IMR-90 (cell line): ENCODE measurements around the gene OR5C1. TPM values are rescaled to one million over a fixed set of nuclear protein-coding genes. Genes with fewer than 3 reads are reported as not detected.

Experiments used
- ATAC-seq: fragments of 200-7000 bp; cut with Tn5 transposase; 2 replicates; pipeline ENCODE4 v1.9.1; 2020; ENCODE audit warnings: low read depth, mild to moderate bottlenecking, moderate library complexity
- BruUV-seq: library from RNA; stranded (reverse); fragments of 400-500 nt; replicated peaks from 2 replicates; lab custom pipeline; 2021; lab: Mats Ljungman, UMichigan
- CTCF ChIA-PET: fragments of 300-600 bp; formaldehyde crosslinking; extraction: SDS; loops from one replicate; lab custom pipeline; 2021; ENCODE audit warnings: antibody characterized with exemption; lab: Yijun Ruan, JAX
- POLR2A ChIA-PET: fragments of 300-600 bp; sonication (Branson Sonifier 250); formaldehyde crosslinking; loops from one replicate; lab custom pipeline; 2022; ENCODE audit warnings: antibody characterized with exemption; ENCODE audit not compliant: unreplicated experiment; lab: Charles Lee
- DNase-seq: peaks from one replicate; pipeline ENCODE4 v3.0.0; 2013
- H2AFZ ChIP-seq: replicated peaks from 2 replicates; pipeline ENCODE3; 2013; ENCODE audit warnings: low read length, mild to moderate bottlenecking; ENCODE audit not compliant: poor library complexity
- H2AK5ac ChIP-seq: 2 replicates; pipeline ENCODE4 v1.6.1; 2013; ENCODE audit warnings: low read depth, low read length, inconsistent platforms
- H2AK9ac ChIP-seq: replicated peaks from 2 replicates; pipeline ENCODE3; 2013; ENCODE audit warnings: mild to moderate bottlenecking, low read depth, low read length, moderate library complexity; ENCODE audit not compliant: poor library complexity
- H2BK120ac ChIP-seq: 2 replicates; pipeline ENCODE4 v1.6.1; 2013; ENCODE audit warnings: low read depth, low read length, inconsistent platforms
- H2BK15ac ChIP-seq: 3 replicates; pipeline ENCODE4 v1.6.1; 2013; ENCODE audit warnings: low read depth, low read length, inconsistent platforms
- H2BK20ac ChIP-seq: 2 replicates; pipeline ENCODE4 v1.6.1; 2013; ENCODE audit warnings: low read depth, mild to moderate bottlenecking, inconsistent platforms, low read length, moderate library complexity
- H2BK5ac ChIP-seq: 2 replicates; pipeline ENCODE4 v1.6.1; 2013; ENCODE audit warnings: mild to moderate bottlenecking, low read depth, low read length, inconsistent platforms; ENCODE audit not compliant: poor library complexity, severe bottlenecking
- H3K14ac ChIP-seq: replicated peaks from 2 replicates; pipeline ENCODE4 v1.6.1; 2013; ENCODE audit warnings: low read depth, low read length, inconsistent platforms
- H3K18ac ChIP-seq: 2 replicates; pipeline ENCODE4 v1.6.1; 2013; ENCODE audit warnings: low read depth, low read length, control low read depth
- H3K23ac ChIP-seq: 2 replicates; pipeline ENCODE4 v1.6.1; 2013; ENCODE audit warnings: low read depth, low read length, inconsistent platforms
- H3K27ac ChIP-seq: 2 replicates; pipeline ENCODE4 v1.5.1; 2013; ENCODE audit warnings: mild to moderate bottlenecking, control low read depth, low read length; ENCODE audit not compliant: insufficient read depth
- H3K27me3 ChIP-seq: 2 replicates; pipeline ENCODE4 v1.6.1; 2013; ENCODE audit warnings: low read length; ENCODE audit not compliant: control insufficient read depth, insufficient read depth
- H3K36me3 ChIP-seq: 2 replicates; pipeline ENCODE4 v1.6.1; 2013; ENCODE audit warnings: low read length, mixed read lengths; ENCODE audit not compliant: control insufficient read depth, insufficient read depth
- H3K4ac ChIP-seq: 2 replicates; pipeline ENCODE4 v1.6.1; 2013; ENCODE audit warnings: low read depth, low read length, inconsistent platforms
- H3K4me1 ChIP-seq: 2 replicates; pipeline ENCODE4 v1.6.1; 2013; ENCODE audit warnings: low read length, mixed read lengths; ENCODE audit not compliant: control insufficient read depth, insufficient read depth
- H3K4me2 ChIP-seq: 2 replicates; pipeline ENCODE4 v1.6.1; 2013; ENCODE audit warnings: low read depth, mild to moderate bottlenecking, control low read depth, low read length, moderate library complexity
- H3K4me3 ChIP-seq: 2 replicates; pipeline ENCODE4 v1.5.1; 2013; ENCODE audit warnings: low read depth, mild to moderate bottlenecking, control low read depth, low read length, moderate library complexity; ENCODE audit not compliant: insufficient read depth
- H3K56ac ChIP-seq: 2 replicates; pipeline ENCODE4 v1.6.1; 2013; ENCODE audit warnings: low read length, inconsistent platforms; ENCODE audit not compliant: insufficient read depth; ENCODE audit errors: extremely low read depth
- H3K79me1 ChIP-seq, 2 experiments: 2 replicates each; pipeline ENCODE4 v1.6.1; 2013; ENCODE audit warnings: low read length in 2 of 2, inconsistent platforms in 1 of 2, low read depth in 1 of 2
- H3K9ac ChIP-seq: 2 replicates; pipeline ENCODE4 v1.6.1; 2013; ENCODE audit warnings: low read depth, low read length, control low read depth
- H3K9me1 ChIP-seq: 2 replicates; pipeline ENCODE4 v1.6.1; 2013; ENCODE audit warnings: low read length, inconsistent platforms; ENCODE audit not compliant: insufficient read depth
- H3K9me3 ChIP-seq: 2 replicates; pipeline ENCODE4 v1.6.1; 2013; ENCODE audit warnings: low read length; ENCODE audit not compliant: control insufficient read depth, insufficient read depth
- H4K20me1 ChIP-seq: 2 replicates; pipeline ENCODE4 v1.6.1; 2013; ENCODE audit warnings: low read length, inconsistent platforms; ENCODE audit not compliant: insufficient read depth
- H4K5ac ChIP-seq: 2 replicates; pipeline ENCODE4 v1.6.1; 2013; ENCODE audit warnings: mild to moderate bottlenecking, low read depth, low read length, control low read depth
- H4K8ac ChIP-seq, 2 experiments: 2 replicates each; pipeline ENCODE4 v1.6.1; 2013; ENCODE audit warnings: low read depth in 2 of 2, low read length in 2 of 2, control low read depth in 1 of 2, inconsistent platforms in 1 of 2
- H4K91ac ChIP-seq: 2 replicates; pipeline ENCODE4 v1.6.1; 2013; ENCODE audit warnings: low read depth, low read length, inconsistent platforms; ENCODE audit not compliant: insufficient read depth
- BHLHE40 ChIP-seq: fragments of 150-350 bp; IDR thresholded peaks from 2 replicates; pipeline ENCODE4 v1.6.1; 2016; ENCODE audit warnings: mild to moderate bottlenecking, low read depth, low read length
- CEBPB ChIP-seq: IDR thresholded peaks from 2 replicates; pipeline ENCODE4 v1.6.1; 2012; ENCODE audit warnings: low read depth, low read length, improper control_type of control experiment
- CHD1 ChIP-seq: IDR thresholded peaks from 2 replicates; pipeline ENCODE4 v1.6.1; 2012; ENCODE audit warnings: low read depth, low read length, improper control_type of control experiment
- FOS ChIP-seq: fragments of 150-350 bp; IDR thresholded peaks from 2 replicates; pipeline ENCODE4 v1.6.1; 2016; ENCODE audit warnings: low read depth, low read length
- MAFK ChIP-seq: IDR thresholded peaks from 2 replicates; pipeline ENCODE4 v1.6.1; 2012; ENCODE audit warnings: low read depth, low read length, improper control_type of control experiment
- MAZ ChIP-seq: IDR thresholded peaks from 2 replicates; pipeline ENCODE4 v1.6.1; 2012; ENCODE audit warnings: low read depth, mild to moderate bottlenecking, low read length, improper control_type of control experiment, moderate library complexity, borderline replicate concordance
- MXI1 ChIP-seq: IDR thresholded peaks from 2 replicates; pipeline ENCODE4 v1.6.1; 2012; ENCODE audit warnings: low read depth, mild to moderate bottlenecking, low read length, moderate library complexity, borderline replicate concordance
- NFE2L2 ChIP-seq: fragments of 150-350 bp; IDR thresholded peaks from 2 replicates; pipeline ENCODE4 v1.6.1; 2016; ENCODE audit warnings: low read depth, mild to moderate bottlenecking, low read length
- POLR2A ChIP-seq: IDR thresholded peaks from 2 replicates; pipeline ENCODE4 v1.6.1; 2012; ENCODE audit warnings: mild to moderate bottlenecking, low read depth, low read length
- RAD21 ChIP-seq: IDR thresholded peaks from 2 replicates; pipeline ENCODE4 v1.6.1; 2012; ENCODE audit warnings: low read length, improper control_type of control experiment
- RCOR1 ChIP-seq: IDR thresholded peaks from 2 replicates; pipeline ENCODE4 v1.6.1; 2012; ENCODE audit warnings: mild to moderate bottlenecking, low read length, improper control_type of control experiment; ENCODE audit not compliant: insufficient replicate concordance
- RFX5 ChIP-seq: IDR thresholded peaks from 2 replicates; pipeline ENCODE4 v1.8.0; 2012; ENCODE audit warnings: low read depth, mild to moderate bottlenecking, low read length, moderate library complexity
- SMC3 ChIP-seq: fragments of 150-350 bp; IDR thresholded peaks from 2 replicates; pipeline ENCODE4 v1.6.1; 2016; ENCODE audit warnings: low read depth, mild to moderate bottlenecking, antibody characterized with exemption, low read length, moderate library complexity
- WGBS, 2 experiments: methylation state at CpG; one replicate each; pipeline versions ENCODE4 v1.1.5 to v1.1.7; 2013; ENCODE audit warnings: missing lambda C conversion rate in 2 of 2; ENCODE audit not compliant: insufficient read length in 1 of 2; ENCODE audit errors: extremely low coverage in 2 of 2; 5-methylcytosine and 5-hydroxymethylcytosine counted together
- dilution Hi-C: fragments of 300-500 bp; cut with HindIII; formaldehyde crosslinking; loops from one replicate; pipeline ENCODE4 v1.14.3; 2018; ENCODE audit warnings: low sequenced_read_pairs; ENCODE audit not compliant: unreplicated experiment
- in situ Hi-C: fragments of 300-500 bp; cut with MboI; formaldehyde crosslinking; loops from 3 replicates; pipeline ENCODE4 v1.14.3; 2019; ENCODE audit warnings: low sequenced_read_pairs, inconsistent platforms, mixed read lengths
- intact Hi-C: fragments of 100-400 bp; cut with micrococcal nuclease; formaldehyde crosslinking; loops from 2 replicates; pipeline ENCODE4 v1.10.0; 2022
- polyA plus RNA-seq, 3 experiments: library from polyadenylated mRNA; depleted of rRNA; stranded (reverse); fragments of >200 nt; gene quantifications; 2 replicates each; pipeline ENCODE4 v1.2.3, GENCODE V29; 2012; ENCODE audit warnings: low replicate concordance in 1 of 3
- total RNA-seq: library from RNA; depleted of rRNA; stranded (reverse); fragments of >200 nt; gene quantifications from 2 replicates; pipeline ENCODE4 v1.2.3, GENCODE V29; 2012
- TF ChIP-seq, protein P1 (sequence below): conservative IDR thresholded peaks from 2 replicates; pipeline ENCODE4 v1.5.1; 2012; ENCODE audit warnings: mild to moderate bottlenecking, low read depth, low read length, improper control_type of control experiment
- TF ChIP-seq, protein P2 (sequence below): fragments of 150-350 bp; IDR thresholded peaks from 2 replicates; pipeline ENCODE4 v1.6.1; 2016; ENCODE audit warnings: low read depth, mild to moderate bottlenecking, low read length, moderate library complexity, borderline replicate concordance
- TF ChIP-seq, protein P3 (sequence below): fragments of 150-350 bp; IDR thresholded peaks from 2 replicates; pipeline ENCODE4 v1.6.1; 2017; ENCODE audit warnings: mild to moderate bottlenecking, antibody characterized with exemption, low read length, low read depth

Gene OR5C1
- total and polyA plus RNA-seq, 2 of the 4 experiments (the other 2 are of a cell fraction), result not detected

DNA sequence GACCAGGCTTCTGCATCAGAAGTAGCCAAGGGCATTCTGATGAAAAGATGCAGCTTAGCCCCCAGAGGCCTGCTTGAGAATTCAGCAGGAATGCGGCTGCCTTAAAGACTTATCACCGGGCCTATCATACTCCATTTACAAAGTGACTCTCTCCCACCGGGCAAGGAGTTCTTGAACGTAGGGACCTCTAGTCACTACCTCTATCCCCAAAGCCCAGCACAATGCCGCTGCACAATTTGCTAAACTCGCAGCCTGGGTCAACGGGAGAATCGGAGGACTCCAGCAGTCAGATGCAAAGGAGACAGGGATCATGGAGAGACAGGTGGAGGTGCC lies 39.0 kb downstream of the OR5C1 start:
- Histone ChIP-seq H3K9ac (peak overlapping the region; percentile 91), H4K8ac (peak overlapping the region; percentile 64 to 90), H2AK9ac (peak overlapping the region; percentile 65), H3K36me3 (peaks cover 15% of the 10 kb centered on the region), H2BK20ac (peak overlapping the region; percentile 5; the same call in 1 of the 2 replicates), H2BK5ac (peak overlapping the region; percentile 73), H3K9me1 (peaks cover 10% of the 10 kb centered on the region), H3K27me3 (no peaks in the 10 kb centered on the region), H3K4me1 (peaks cover 8% of the 10 kb centered on the region), H3K79me1 (peaks cover 31 to 35% of the 10 kb centered on the region in 2 experiments), H4K91ac (peak overlapping the region; percentile 96), H2BK120ac (peak overlapping the region; percentile 67), H2AK5ac (peak overlapping the region; percentile 87), H3K4me3 (peak overlapping the region; percentile 69), H4K5ac (peak overlapping the region; percentile 62), H3K27ac (peak overlapping the region; percentile 87), H3K14ac (peak overlapping the region; percentile 95), H3K9me3 (no peaks in the 10 kb centered on the region), H2AFZ (peak overlapping the region; percentile 96), H3K18ac (peak overlapping the region; percentile 29), H3K23ac (peak overlapping the region; percentile 87), H4K20me1 (0 out of 2 replicates have a peak, but pooled peaks cover 2% of the 10 kb centered on the region), H3K4me2 (peak overlapping the region; percentile 72), H3K56ac (peak overlapping the region; percentile 95; the same call in 1 of the 2 replicates), H3K4ac (peak overlapping the region; percentile 85), H2BK15ac (peak overlapping the region; percentile 49; the same call in 1 of the 3 replicates)
- peak; percentile 42 for DNase-seq
- dilution Hi-C loops (no loop called here), in situ Hi-C loops (loop anchor here (25.0 kb wide), 1 partner anchor 510 kb away; no protein-coding TSS in a partner anchor), intact Hi-C loops (no loop called here)
- no TSS peak for BruUV-seq
- ChIA-PET POLR2A (interaction anchor here (0.6 kb wide), 1 partner anchor 16 kb away, joined by 3 read pairs; no protein-coding TSS in a partner anchor), CTCF (interaction anchor here (0.9 kb wide), 1 partner anchor 9 kb away, joined by 6 read pairs; no protein-coding TSS in a partner anchor)
- ATAC-seq, result peak; percentile 48
- TF ChIP-seq CHD1, result no peak
- TF ChIP-seq RFX5, result no peak
- no peak for TF ChIP-seq SMC3
- TF ChIP-seq RCOR1, result no peak
- no peak for TF ChIP-seq MXI1
- TF ChIP-seq MAFK, result no peak
- TF ChIP-seq MAZ, result no peak
- TF ChIP-seq, protein P1, sequence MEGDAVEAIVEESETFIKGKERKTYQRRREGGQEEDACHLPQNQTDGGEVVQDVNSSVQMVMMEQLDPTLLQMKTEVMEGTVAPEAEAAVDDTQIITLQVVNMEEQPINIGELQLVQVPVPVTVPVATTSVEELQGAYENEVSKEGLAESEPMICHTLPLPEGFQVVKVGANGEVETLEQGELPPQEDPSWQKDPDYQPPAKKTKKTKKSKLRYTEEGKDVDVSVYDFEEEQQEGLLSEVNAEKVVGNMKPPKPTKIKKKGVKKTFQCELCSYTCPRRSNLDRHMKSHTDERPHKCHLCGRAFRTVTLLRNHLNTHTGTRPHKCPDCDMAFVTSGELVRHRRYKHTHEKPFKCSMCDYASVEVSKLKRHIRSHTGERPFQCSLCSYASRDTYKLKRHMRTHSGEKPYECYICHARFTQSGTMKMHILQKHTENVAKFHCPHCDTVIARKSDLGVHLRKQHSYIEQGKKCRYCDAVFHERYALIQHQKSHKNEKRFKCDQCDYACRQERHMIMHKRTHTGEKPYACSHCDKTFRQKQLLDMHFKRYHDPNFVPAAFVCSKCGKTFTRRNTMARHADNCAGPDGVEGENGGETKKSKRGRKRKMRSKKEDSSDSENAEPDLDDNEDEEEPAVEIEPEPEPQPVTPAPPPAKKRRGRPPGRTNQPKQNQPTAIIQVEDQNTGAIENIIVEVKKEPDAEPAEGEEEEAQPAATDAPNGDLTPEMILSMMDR, result no peak; the same call in 1 of the 2 replicates
- TF ChIP-seq, protein P2, sequence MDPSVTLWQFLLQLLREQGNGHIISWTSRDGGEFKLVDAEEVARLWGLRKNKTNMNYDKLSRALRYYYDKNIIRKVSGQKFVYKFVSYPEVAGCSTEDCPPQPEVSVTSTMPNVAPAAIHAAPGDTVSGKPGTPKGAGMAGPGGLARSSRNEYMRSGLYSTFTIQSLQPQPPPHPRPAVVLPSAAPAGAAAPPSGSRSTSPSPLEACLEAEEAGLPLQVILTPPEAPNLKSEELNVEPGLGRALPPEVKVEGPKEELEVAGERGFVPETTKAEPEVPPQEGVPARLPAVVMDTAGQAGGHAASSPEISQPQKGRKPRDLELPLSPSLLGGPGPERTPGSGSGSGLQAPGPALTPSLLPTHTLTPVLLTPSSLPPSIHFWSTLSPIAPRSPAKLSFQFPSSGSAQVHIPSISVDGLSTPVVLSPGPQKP, result no peak
- TF ChIP-seq BHLHE40, result no peak
- no peak for TF ChIP-seq CEBPB
- TF ChIP-seq, protein P3, sequence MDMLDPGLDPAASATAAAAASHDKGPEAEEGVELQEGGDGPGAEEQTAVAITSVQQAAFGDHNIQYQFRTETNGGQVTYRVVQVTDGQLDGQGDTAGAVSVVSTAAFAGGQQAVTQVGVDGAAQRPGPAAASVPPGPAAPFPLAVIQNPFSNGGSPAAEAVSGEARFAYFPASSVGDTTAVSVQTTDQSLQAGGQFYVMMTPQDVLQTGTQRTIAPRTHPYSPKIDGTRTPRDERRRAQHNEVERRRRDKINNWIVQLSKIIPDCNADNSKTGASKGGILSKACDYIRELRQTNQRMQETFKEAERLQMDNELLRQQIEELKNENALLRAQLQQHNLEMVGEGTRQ, result no peak
- no peak for TF ChIP-seq NFE2L2
- no peak for TF ChIP-seq FOS
- no peak for TF ChIP-seq RAD21
- no peak for TF ChIP-seq POLR2A
- no CpG with 5 or more reads among the region's 8 CpGs for WGBS, 2 experiments
